RWPE2 (cell line): ENCODE measurements around the gene RPS6KA2.

Experiments
- ATAC-seq: fragments of 200-7000 bp; cut with Tn5 transposase; 3 replicates; pipeline ENCODE4 v1.9.1; 2021; ENCODE audit warnings: low read depth
- DNase-seq: peaks from one replicate; pipeline ENCODE4 v3.0.0-alpha.2; 2020; ENCODE audit warnings: low spot score
- H3K27ac ChIP-seq: fragments of 450-650 bp; 2 replicates; pipeline ENCODE4 v1.5.1; 2017; ENCODE audit warnings: mild to moderate bottlenecking; ENCODE audit not compliant: poor library complexity, severe bottlenecking
- H3K27me3 ChIP-seq: fragments of 250-450 bp; sonication (Bioruptor Pico); 2 replicates; pipeline ENCODE4 v1.5.1; 2021; ENCODE audit warnings: mild to moderate bottlenecking, moderate library complexity; ENCODE audit not compliant: insufficient read depth, poor library complexity, severe bottlenecking
- H3K36me3 ChIP-seq: fragments of 250-450 bp; sonication (Bioruptor Pico); 2 replicates; pipeline ENCODE4 v1.5.1; 2020; ENCODE audit warnings: low read depth, mild to moderate bottlenecking, moderate library complexity
- H3K4me1 ChIP-seq: fragments of 250-450 bp; sonication (Bioruptor Pico); 2 replicates; pipeline ENCODE4 v1.5.1; 2021; ENCODE audit warnings: mild to moderate bottlenecking, moderate library complexity; ENCODE audit not compliant: insufficient read depth, poor library complexity, severe bottlenecking
- H3K4me3 ChIP-seq: fragments of 250-450 bp; sonication (Bioruptor Pico); 2 replicates; pipeline ENCODE4 v1.5.1; 2021; ENCODE audit warnings: mild to moderate bottlenecking, moderate library complexity; ENCODE audit not compliant: severe bottlenecking
- H3K9me3 ChIP-seq: fragments of 250-450 bp; sonication (Bioruptor Pico); 2 replicates; pipeline ENCODE4 v1.5.1; 2021; ENCODE audit warnings: mild to moderate bottlenecking, moderate library complexity; ENCODE audit not compliant: severe bottlenecking
- CTCF ChIP-seq: fragments of 450-650 bp; IDR thresholded peaks from one replicate; pipeline ENCODE4 v1.5.1; 2017; ENCODE audit warnings: mild to moderate bottlenecking, moderate library complexity; ENCODE audit not compliant: poor library complexity, severe bottlenecking

Gene RPS6KA2

GRCh38 chr6:166538297-166539010 is 88.6 kb downstream of the RPS6KA2 start:
- Histone ChIP-seq H3K27ac (no peak overlapping the region), H3K9me3 (no peaks in the 10 kb centered on the region), H3K27me3 (no peaks in the 10 kb centered on the region), H3K36me3 (peaks cover 12% of the 10 kb centered on the region), H3K4me1 (peaks cover 12% of the 10 kb centered on the region), H3K4me3 (no peak overlapping the region)
- DNase-seq: no peak
- no peak for TF ChIP-seq CTCF
- no peak for ATAC-seq

DNA sequence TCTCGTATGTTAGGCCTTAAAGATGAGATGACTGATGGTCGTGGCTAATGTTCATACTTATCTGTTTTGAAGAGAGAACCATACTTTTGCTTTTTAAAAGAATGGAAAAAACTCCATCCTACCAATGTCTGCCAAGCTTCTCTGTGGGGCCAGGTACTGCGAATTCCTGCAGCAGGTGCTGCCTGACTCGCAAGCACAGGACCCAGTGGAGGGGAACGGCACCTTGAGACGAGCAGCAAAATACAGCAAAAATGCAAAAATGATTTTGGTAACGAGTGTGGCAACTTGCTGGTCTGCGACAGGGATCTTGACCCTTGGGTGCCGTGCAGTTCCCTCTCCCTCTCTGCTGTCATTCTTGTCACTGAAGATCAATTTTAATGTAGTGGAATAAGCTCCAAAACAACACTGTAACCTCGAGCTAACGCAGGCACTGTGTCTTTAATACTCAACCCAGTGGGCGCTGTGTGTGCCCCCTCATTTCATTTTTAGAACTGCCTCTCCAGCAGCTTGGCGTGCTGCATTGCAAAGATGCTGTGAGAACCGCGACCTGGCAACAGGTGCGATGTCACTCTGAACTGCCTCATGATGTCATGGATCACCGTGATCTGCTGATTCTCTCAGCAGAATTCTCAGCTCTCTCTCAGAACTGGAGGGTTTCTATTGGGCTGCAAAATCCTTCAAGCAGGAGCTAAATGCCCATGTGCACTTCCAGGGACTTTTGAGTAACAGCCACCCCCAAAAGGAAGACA is 92.2 kb downstream of the RPS6KA2 start:
- ATAC-seq: no peak

GRCh38 chr6:166533205-166533824 is 93.7 kb downstream of the RPS6KA2 start:
- H3K36me3 ChIP-seq: peaks cover 39% of the 10 kb centered on the region
- no peaks in the 10 kb centered on the region for H3K27me3 ChIP-seq
- DNase-seq (no peak), ATAC-seq (no peak)
- TF ChIP-seq CTCF: no peak
- H3K27ac ChIP-seq: no peak overlapping the region
- no peaks in the 10 kb centered on the region for H3K9me3 ChIP-seq
- peaks cover 4% of the 10 kb centered on the region for H3K4me1 ChIP-seq
- H3K4me3 ChIP-seq: no peak overlapping the region

More for the DNA sequence above, 92.2 kb downstream of the RPS6KA2 start:
- TF ChIP-seq CTCF: no peak
- Histone ChIP-seq H3K4me1 (peaks cover 4% of the 10 kb centered on the region), H3K36me3 (peaks cover 30% of the 10 kb centered on the region), H3K9me3 (no peaks in the 10 kb centered on the region), H3K27me3 (no peaks in the 10 kb centered on the region), H3K4me3 (no peak overlapping the region), H3K27ac (no peak overlapping the region)
- no peak for DNase-seq

GRCh38 chr6:166532302-166532701 is 94.7 kb downstream of the RPS6KA2 start:
- TF ChIP-seq CTCF: no peak
- DNase-seq: no peak
- no peak overlapping the region for H3K4me3 ChIP-seq
- no peaks in the 10 kb centered on the region for H3K9me3 ChIP-seq
- no peak overlapping the region for H3K27ac ChIP-seq
- H3K4me1 ChIP-seq: peaks cover 4% of the 10 kb centered on the region
- H3K36me3 ChIP-seq: peaks cover 31% of the 10 kb centered on the region
- H3K27me3 ChIP-seq: no peaks in the 10 kb centered on the region
- no peak for ATAC-seq
